ENCODE measurements around the gene TEKT1. TPM values are rescaled to one million over a fixed set of nuclear protein-coding genes. Genes with fewer than 3 reads are reported as not detected.
"Not testable (repeated sequence)": the region's sequence is repeated elsewhere in the genome, so short reads cannot be mapped to it uniquely, and the experiment has no call there.

TEKT1 gene
- total RNA-seq, 1 experiment from 2014 or later = not detected

GRCh38 chr17:6816368-6816767 lies 15.2 kb downstream of the TEKT1 start:
- not testable (repeated sequence) for DNase-seq (ENCODE audit: low read depth)

- DNase-seq (ENCODE audit: low read depth) = no peak
These were observed 15.8 kb downstream of the TEKT1 start for GRCh38 chr17:6815775-6816174.

- no peak for DNase-seq (ENCODE audit: low read depth)
These were observed 19.2 kb downstream of the TEKT1 start for GRCh38 chr17:6812295-6812694.

- DNase-seq (ENCODE audit: low read depth) = no peak
These were observed 20.0 kb downstream of the TEKT1 start for GRCh38 chr17:6811510-6811909.

GRCh38 chr17:6800422-6801027 lies 31.0 kb downstream of the TEKT1 start:
- DNase-seq (ENCODE audit: low read depth) = no peak

- no peak for DNase-seq (ENCODE audit: low read depth)
These were observed 31.8 kb downstream of the TEKT1 start for GRCh38 chr17:6799738-6800137.

GRCh38 chr17:6797718-6798351 lies 33.7 kb downstream of the TEKT1 start:
- no peak for DNase-seq (ENCODE audit: low read depth)

GRCh38 chr17:6796887-6797490 lies 34.5 kb downstream of the TEKT1 start:
- peak; percentile 59 for DNase-seq (ENCODE audit: low read depth)

GRCh38 chr17:6796017-6796886 lies 35.3 kb downstream of the TEKT1 start:
- no peak for DNase-seq (ENCODE audit: low read depth)

- DNase-seq (ENCODE audit: low read depth) = no peak
These were observed 37.6 kb downstream of the TEKT1 start for GRCh38 chr17:6793748-6794493.

- DNase-seq (ENCODE audit: low read depth) = no peak
These were observed 42.4 kb downstream of the TEKT1 start for GRCh38 chr17:6789146-6789545.

- DNase-seq (ENCODE audit: low read depth) = no peak
These were observed 44.3 kb downstream of the TEKT1 start for GRCh38 chr17:6787081-6787693.

GRCh38 chr17:6786618-6787017 lies 44.9 kb downstream of the TEKT1 start:
- peak; percentile 64 for DNase-seq (ENCODE audit: low read depth)

- DNase-seq (ENCODE audit: low read depth) = no peak
These were observed 49.3 kb downstream of the TEKT1 start for GRCh38 chr17:6782244-6782643.

- no peak for DNase-seq (ENCODE audit: low read depth)
These were observed 50.6 kb downstream of the TEKT1 start for GRCh38 chr17:6780886-6781285.

- no peak for DNase-seq (ENCODE audit: low read depth)
These were observed 51.5 kb downstream of the TEKT1 start for GRCh38 chr17:6780001-6780400.

GRCh38 chr17:6779411-6779810 lies 52.1 kb downstream of the TEKT1 start:
- no peak for DNase-seq (ENCODE audit: low read depth)

GRCh38 chr17:6775871-6776405 lies 55.6 kb downstream of the TEKT1 start, which contains the start of gene FBXO39:
Gene FBXO39, plus strand, starts transcription at chr17:6776215. Its CDS starts 3,654 bp downstream, at chr17:6779869.
- no peak for DNase-seq (ENCODE audit: low read depth)

GRCh38 chr17:6774906-6775305 lies 56.6 kb downstream of the TEKT1 start:
- DNase-seq (ENCODE audit: low read depth) = not testable (repeated sequence)

- DNase-seq (ENCODE audit: low read depth) = no peak
These were observed 59.5 kb downstream of the TEKT1 start for GRCh38 chr17:6772016-6772415.

GRCh38 chr17:6768447-6768846 lies 63.1 kb downstream of the TEKT1 start:
- no peak for DNase-seq (ENCODE audit: low read depth)

Data from RPMI7951 (cell line).